Lung (tissue), 12 donors: ENCODE measurements around the gene FOXO6. TPM values are rescaled to one million over a fixed set of nuclear protein-coding genes. Genes with fewer than 3 reads are reported as not detected.
A peak's percentile ranks its signal among the peaks of the same experiment; 100 is the strongest.

ENCODE experiments used
- ATAC-seq: fragments of 200-7000 bp; cut with Tn5 transposase; one replicate; pipeline ENCODE4 v1.9.1; 2020; ENCODE audit warnings: moderate number of reproducible peaks; ENCODE audit not compliant: insufficient read depth, low FRiP score
- DNase-seq, 3 donors: peaks; one replicate each; pipeline ENCODE4 v3.0.0-alpha.2; 2013 to 2017
- H3K27ac ChIP-seq, 2 donors: one replicate each; pipeline ENCODE4 v1.5.1; 2013; ENCODE audit warnings: mild to moderate bottlenecking in 2 of 2, moderate library complexity in 2 of 2, control low read depth in 1 of 2, inconsistent platforms in 1 of 2, low read depth in 1 of 2, low read length in 1 of 2
- H3K27me3 ChIP-seq, 3 donors: one replicate each; pipeline ENCODE4 v1.5.1; 2013; ENCODE audit warnings: low read length in 2 of 3; ENCODE audit not compliant: control insufficient read depth in 3 of 3, insufficient read depth in 3 of 3
- H3K36me3 ChIP-seq, 4 donors: one replicate each; pipeline ENCODE4 v1.5.1; 2013; ENCODE audit warnings: low read length in 4 of 4, mild to moderate bottlenecking in 1 of 4, moderate library complexity in 1 of 4; ENCODE audit not compliant: control insufficient read depth in 4 of 4, insufficient read depth in 4 of 4
- H3K4me1 ChIP-seq, 5 donors: one replicate each; pipeline ENCODE4 v1.5.1; 2013; ENCODE audit warnings: low read length in 5 of 5, mild to moderate bottlenecking in 2 of 5, moderate library complexity in 1 of 5; ENCODE audit not compliant: control insufficient read depth in 5 of 5, insufficient read depth in 5 of 5
- H3K4me3 ChIP-seq: one replicate; pipeline ENCODE4 v1.5.1; 2013; ENCODE audit warnings: mild to moderate bottlenecking, control low read depth, moderate library complexity
- H3K9ac ChIP-seq, 2 donors: one replicate each; pipeline ENCODE4 v1.5.1; 2013; ENCODE audit warnings: low read length in 2 of 2, control low read depth in 1 of 2; ENCODE audit not compliant: insufficient read depth in 1 of 2
- H3K9me3 ChIP-seq, 4 donors: one replicate each; pipeline ENCODE4 v1.5.1; 2013; ENCODE audit warnings: low read length in 3 of 4, mild to moderate bottlenecking in 1 of 4, moderate library complexity in 1 of 4; ENCODE audit not compliant: control insufficient read depth in 4 of 4, insufficient read depth in 3 of 4
- WGBS, 2 donors: extraction: QIAGEN DNeasy Blood & Tissue Kit; methylation state at CpG; one replicate each; pipeline ENCODE4 v1.1.7; 2013; 5-methylcytosine and 5-hydroxymethylcytosine counted together
- polyA plus RNA-seq, 2 donors: library from polyadenylated mRNA; stranded (reverse); fragments of 200-250 nt; gene quantifications; one replicate each; pipeline ENCODE4 v1.2.1, GENCODE V29; 2013
- total RNA-seq, 2 donors: library from RNA; depleted of rRNA in 1 of 2; stranded (reverse); fragments of >200 nt in 1 of 2; gene quantifications; one replicate each; pipeline ENCODE4 v1.2.1, GENCODE V29; 2014 to 2021
- TF ChIP-seq, protein P1 (sequence below): IDR thresholded peaks from 2 replicates; pipeline ENCODE4 v1.5.1; 2012; ENCODE audit warnings: mild to moderate bottlenecking; ENCODE audit errors: control extremely low read depth, extremely low read depth
- donor health status: control.
- donor health status: control.
- donor health status: Bipolar disorder and iron deficiency.
- donor health status: healthy.
- donor health status: DM: yes; HTN: yes; CAD: no.

FOXO6 gene
- total and polyA plus RNA-seq, 4 donors: 0.22 to 2.9 (median 0.86) TPM

DNA sequence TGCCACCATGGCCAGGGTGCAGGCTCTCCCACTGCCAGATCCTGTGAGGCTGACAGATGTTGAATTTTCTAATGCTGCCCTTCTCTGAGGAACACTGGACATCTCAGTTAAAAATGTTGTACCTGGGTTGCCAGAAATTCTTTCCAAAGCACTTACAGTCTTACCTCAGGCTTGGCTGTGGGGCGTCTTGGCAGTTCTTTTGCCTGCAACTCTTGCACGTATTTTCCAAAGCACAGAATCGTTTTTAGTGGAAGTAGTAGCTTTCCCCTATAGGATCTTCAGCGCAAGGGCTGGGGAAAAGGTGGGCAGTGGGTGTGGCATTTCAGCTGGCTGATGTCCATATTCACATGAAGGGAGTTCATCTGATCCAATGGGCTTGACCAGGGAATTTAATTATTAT is 69.3 kb downstream of the FOXO6 start:
- no peak overlapping the region for H3K4me3 ChIP-seq
- no peaks in the 10 kb centered on the region for H3K36me3 ChIP-seq
- H3K9ac ChIP-seq: no peak overlapping the region
- no peak for DNase-seq
- ATAC-seq: no peak
- H3K27me3 ChIP-seq: no peaks in the 10 kb centered on the region
- no peak overlapping the region for H3K27ac ChIP-seq
- 87 to 88% methylated on average over 4 of the region's 4 CpGs for WGBS, 2 donors
- no peaks in the 10 kb centered on the region for H3K9me3 ChIP-seq
- TF ChIP-seq, protein P1, sequence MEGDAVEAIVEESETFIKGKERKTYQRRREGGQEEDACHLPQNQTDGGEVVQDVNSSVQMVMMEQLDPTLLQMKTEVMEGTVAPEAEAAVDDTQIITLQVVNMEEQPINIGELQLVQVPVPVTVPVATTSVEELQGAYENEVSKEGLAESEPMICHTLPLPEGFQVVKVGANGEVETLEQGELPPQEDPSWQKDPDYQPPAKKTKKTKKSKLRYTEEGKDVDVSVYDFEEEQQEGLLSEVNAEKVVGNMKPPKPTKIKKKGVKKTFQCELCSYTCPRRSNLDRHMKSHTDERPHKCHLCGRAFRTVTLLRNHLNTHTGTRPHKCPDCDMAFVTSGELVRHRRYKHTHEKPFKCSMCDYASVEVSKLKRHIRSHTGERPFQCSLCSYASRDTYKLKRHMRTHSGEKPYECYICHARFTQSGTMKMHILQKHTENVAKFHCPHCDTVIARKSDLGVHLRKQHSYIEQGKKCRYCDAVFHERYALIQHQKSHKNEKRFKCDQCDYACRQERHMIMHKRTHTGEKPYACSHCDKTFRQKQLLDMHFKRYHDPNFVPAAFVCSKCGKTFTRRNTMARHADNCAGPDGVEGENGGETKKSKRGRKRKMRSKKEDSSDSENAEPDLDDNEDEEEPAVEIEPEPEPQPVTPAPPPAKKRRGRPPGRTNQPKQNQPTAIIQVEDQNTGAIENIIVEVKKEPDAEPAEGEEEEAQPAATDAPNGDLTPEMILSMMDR: no peak
- H3K4me1 ChIP-seq: peaks cover 0 to 30% (median 9%) of the 10 kb centered on the region in 5 donors

DNA sequence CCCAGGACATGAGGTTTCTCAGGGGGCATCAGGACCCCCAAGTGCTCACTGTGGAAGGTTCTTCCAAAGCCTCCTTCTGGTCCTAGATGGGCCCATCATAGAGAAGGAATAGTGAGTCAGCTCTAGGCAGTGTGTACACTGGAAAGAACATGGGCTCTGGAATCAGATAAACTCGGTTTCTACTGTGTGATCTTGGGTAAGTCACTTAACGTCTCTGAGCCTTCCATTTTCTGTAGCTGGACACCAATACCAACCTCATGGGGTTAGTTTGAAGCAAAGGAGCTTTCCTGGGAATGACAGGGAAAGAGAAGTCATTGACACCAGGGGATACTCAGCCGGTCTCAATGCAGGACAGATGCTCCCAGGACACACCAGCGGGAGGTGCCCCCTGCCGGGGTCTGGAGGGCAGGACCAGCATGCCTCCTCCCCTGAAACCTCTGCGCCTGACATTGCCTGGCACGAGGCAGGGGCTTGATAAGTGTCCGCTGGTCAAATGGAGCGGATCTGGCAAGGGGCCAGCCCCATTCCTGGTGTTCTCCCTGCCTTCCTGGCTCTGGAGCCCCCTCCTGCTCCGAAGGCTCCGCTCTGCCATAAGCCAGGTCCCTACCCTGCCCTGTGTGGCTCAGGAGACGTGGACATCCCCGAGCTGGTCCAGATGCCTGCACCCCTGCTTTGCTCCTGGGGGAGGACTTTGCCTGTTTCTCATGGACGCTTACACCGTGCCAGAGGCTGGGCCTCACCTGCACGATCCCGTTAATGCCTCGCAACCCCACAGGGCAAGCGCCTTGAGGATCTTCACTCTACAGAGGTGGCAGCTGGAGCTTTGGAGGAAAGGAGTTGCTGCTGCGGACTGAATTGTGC is 70.5 kb downstream of the FOXO6 start:
- H3K9me3 ChIP-seq: no peaks in the 10 kb centered on the region
- H3K4me3 ChIP-seq: no peak overlapping the region
- H3K27ac ChIP-seq: peak overlapping the region in 1 of 2 donors; percentile 55
- DNase-seq (peak; percentile 43 to 51 (median 48)), ATAC-seq (no peak)
- TF ChIP-seq, protein P1: no peak
- no peaks in the 10 kb centered on the region for H3K27me3 ChIP-seq
- no peak overlapping the region for H3K9ac ChIP-seq
- H3K4me1 ChIP-seq: peaks cover 0 to 31% (median 9%) of the 10 kb centered on the region in 5 donors
- WGBS, 2 donors: 80 to 91% methylated on average over 20 of the region's 20 CpGs
- no peaks in the 10 kb centered on the region for H3K36me3 ChIP-seq

Other genes starting within 250 kb of the FOXO6 start
- gene SCMH1, start 119.1 kb upstream of the FOXO6 start, total RNA-seq: 10 to 100 TPM; 30.6 to 43.5 TPM
- 10 to 100 TPM; 20.7 to 27.1 TPM for gene SCMH1, start 119.1 kb upstream of the FOXO6 start, polyA plus RNA-seq
- gene EDN2, start 123.2 kb downstream of the FOXO6 start, total RNA-seq: 1 to 10 TPM; 1.3 to 3.5 TPM
- gene EDN2, start 123.2 kb downstream of the FOXO6 start, polyA plus RNA-seq: 10 to 100 TPM in 1 of 2 donors, under 1 TPM in 1; 0.85 to 15.2 TPM